Gastroesophageal sphincter (tissue), 4 donors: ENCODE results near the gene MED16. TPM values are rescaled to one million over a fixed set of nuclear protein-coding genes. Genes with fewer than 3 reads are reported as not detected.

Source experiments
- ATAC-seq: fragments of 150-250 bp; one replicate; pipeline ENCODE4 v1.9.1; 2016; ENCODE audit warnings: mild to moderate bottlenecking, moderate library complexity
- H3K27ac ChIP-seq, 4 donors: fragments of 200-600 bp; sonication (generic) in 3 of 4; 1 replicate in 3 of 4; 2 replicates in 1 of 4; pipeline ENCODE4 v1.5.1; 2016 to 2019
- H3K27me3 ChIP-seq: fragments of 200-600 bp; sonication (generic); one replicate; pipeline ENCODE4 v1.5.1; 2019
- H3K36me3 ChIP-seq, 2 donors: fragments of 200-600 bp; sonication (generic); one replicate each; pipeline ENCODE4 v1.5.1; 2019; ENCODE audit warnings: control low read depth in 1 of 2
- H3K4me1 ChIP-seq, 3 donors: fragments of 200-600 bp; sonication (generic); 1 replicate in 2 of 3; 2 replicates in 1 of 3; pipeline ENCODE4 v1.5.1; 2016 to 2019; ENCODE audit warnings: control low read depth in 2 of 3
- H3K4me3 ChIP-seq, 2 donors: fragments of 200-600 bp; sonication (generic); one replicate each; pipeline ENCODE4 v1.5.1; 2019; ENCODE audit warnings: mild to moderate bottlenecking in 1 of 2, moderate library complexity in 1 of 2
- H3K9me3 ChIP-seq, 3 donors: fragments of 200-600 bp; sonication (generic); one replicate each; pipeline ENCODE4 v1.5.1; 2017 to 2019; ENCODE audit warnings: control low read depth in 2 of 3
- CTCF ChIP-seq, 4 experiments: fragments of 200-600 bp in 2 of 4; fragments of 450-650 bp in 2 of 4; sonication (generic) in 1 of 4; IDR thresholded peaks; one replicate each; pipeline ENCODE4 v1.5.1; 2017 to 2019; ENCODE audit warnings: antibody characterized with exemption in 4 of 4, mild to moderate bottlenecking in 2 of 4, moderate library complexity in 2 of 4
- EP300 ChIP-seq: sonication (generic); formaldehyde crosslinking; IDR thresholded peaks from one replicate; pipeline ENCODE4 v1.6.1; 2017; ENCODE audit warnings: antibody characterized with exemption, mild to moderate bottlenecking
- POLR2A ChIP-seq, 2 donors: fragments of 450-650 bp; IDR thresholded peaks; one replicate each; pipeline ENCODE4 v1.6.1; 2017; ENCODE audit warnings: antibody characterized with exemption in 2 of 2, mild to moderate bottlenecking in 2 of 2, moderate library complexity in 1 of 2
- POLR2AphosphoS5 ChIP-seq: sonication (generic); formaldehyde crosslinking; IDR thresholded peaks from one replicate; pipeline ENCODE4 v1.6.1; 2017; ENCODE audit warnings: antibody characterized with exemption
- WGBS, 2 donors: methylation state at CpG; one replicate each; pipeline ENCODE4 v1.1.5; 2018; ENCODE audit warnings: low coverage in 1 of 2; 5-methylcytosine and 5-hydroxymethylcytosine counted together
- total RNA-seq, 4 donors: library from RNA; depleted of rRNA; stranded (reverse); fragments of >200 nt; gene quantifications; one replicate each; pipeline ENCODE4 v1.1.0, GENCODE V29; 2016

Gene MED16
- total RNA-seq, 4 donors from 2014 or later = 20.2 to 40.3 (median 28.1) TPM

GRCh38 chr19:919199-920050, 26.4 kb upstream of the MED16 start:
- Histone ChIP-seq H3K36me3 (no peaks in the 10 kb centered on the region), H3K9me3 (no peaks in the 10 kb centered on the region), H3K4me1 (peaks cover 0 to 66% (median 25%) of the 10 kb centered on the region in 3 donors), H3K4me3 (peak overlapping the region in 1 of 2 donors; percentile 26), H3K27me3 (peaks cover 57% of the 10 kb centered on the region), H3K27ac (no peak overlapping the region)
- no peak for ATAC-seq
- 1% methylated on average over 12 of the region's 68 CpGs; no CpG with 5 or more reads in 1 of the 2 donors for WGBS, 2 donors
- no peak for TF ChIP-seq EP300
- TF ChIP-seq POLR2AphosphoS5 = no peak
- TF ChIP-seq POLR2A (IDR thresholded peaks at IDR 0.05) = no peak
- TF ChIP-seq CTCF (IDR thresholded peaks at IDR 0.05) = no peak

DNA sequence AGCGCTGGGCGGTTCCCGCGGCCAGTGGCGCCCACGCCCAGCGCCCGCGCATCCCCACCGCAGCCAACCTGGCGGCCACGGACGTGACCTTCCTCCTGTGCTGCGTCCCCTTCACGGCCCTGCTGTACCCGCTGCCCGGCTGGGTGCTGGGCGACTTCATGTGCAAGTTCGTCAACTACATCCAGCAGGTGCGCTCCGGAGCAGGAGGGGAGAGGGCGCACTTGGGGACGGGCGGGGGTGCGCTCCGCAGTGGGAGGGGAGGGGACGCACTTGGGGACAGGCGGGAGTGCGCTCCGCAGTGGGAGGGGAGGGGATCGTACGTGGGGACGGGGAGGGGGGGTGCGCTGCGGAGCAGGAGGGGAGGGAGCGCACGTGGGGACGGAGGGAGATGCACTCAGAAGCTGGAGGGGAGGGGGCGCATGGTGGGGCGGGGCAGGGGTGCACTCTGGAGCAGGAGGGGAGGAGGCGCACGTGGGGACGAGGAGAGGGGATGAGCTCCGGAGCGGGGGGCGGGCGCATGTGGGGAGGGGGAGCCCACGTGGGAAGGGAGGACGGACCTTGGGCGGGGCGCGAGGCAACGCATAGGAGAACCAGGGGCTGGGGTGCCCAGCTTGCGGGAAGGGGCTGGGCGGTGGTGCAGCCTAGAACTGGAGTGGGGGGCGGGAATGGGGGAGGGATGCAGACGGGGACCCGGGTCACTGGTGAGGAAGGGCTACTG, 25.7 kb upstream of the MED16 start:
- no peak overlapping the region for H3K4me3 ChIP-seq
- H3K27ac ChIP-seq = no peak overlapping the region
- no peaks in the 10 kb centered on the region for H3K36me3 ChIP-seq
- ATAC-seq = no peak
- no peaks in the 10 kb centered on the region for H3K9me3 ChIP-seq
- peaks cover 0 to 65% (median 25%) of the 10 kb centered on the region in 3 donors for H3K4me1 ChIP-seq
- H3K27me3 ChIP-seq = peaks cover 57% of the 10 kb centered on the region
- no CpG with 5 or more reads among the region's 58 CpGs for WGBS, 2 donors
- TF ChIP-seq CTCF (IDR thresholded peaks at IDR 0.05) (no peak), EP300 (no peak), POLR2AphosphoS5 (no peak), POLR2A (IDR thresholded peaks at IDR 0.05) (no peak)

DNA sequence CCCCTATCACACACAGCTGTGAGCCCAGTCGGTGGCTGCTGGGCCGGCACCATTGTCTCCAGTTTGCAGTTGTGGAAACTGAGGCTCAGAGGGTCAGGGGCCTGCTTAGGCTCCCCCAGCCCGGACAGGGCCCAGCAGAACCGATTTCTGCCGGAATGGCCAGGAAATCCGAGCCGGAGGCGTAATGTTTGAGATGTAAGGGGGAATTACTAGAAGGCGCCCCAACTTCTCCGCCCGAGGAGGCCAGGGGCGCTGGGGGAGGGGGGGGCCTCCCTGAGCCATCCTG, 25.1 kb upstream of the MED16 start:
- no peaks in the 10 kb centered on the region for H3K36me3 ChIP-seq
- no peaks in the 10 kb centered on the region for H3K9me3 ChIP-seq
- no peak for ATAC-seq
- H3K4me3 ChIP-seq = no peak overlapping the region
- TF ChIP-seq CTCF (IDR thresholded peaks at IDR 0.05) (no peak), EP300 (no peak), POLR2AphosphoS5 (no peak)
- H3K4me1 ChIP-seq = peaks cover 0 to 66% (median 25%) of the 10 kb centered on the region in 3 donors
- H3K27ac ChIP-seq = no peak overlapping the region
- no CpG with 5 or more reads among the region's 12 CpGs for WGBS, 2 donors
- H3K27me3 ChIP-seq = peaks cover 57% of the 10 kb centered on the region

GRCh38 chr19:917323-918151, 24.6 kb upstream of the MED16 start, which contains the start of gene KISS1R:
Gene KISS1R (plus strand): TSS chr19:917333. CDS start chr19:917503, 170 bp downstream.
- H3K4me1 ChIP-seq = peaks cover 0 to 66% (median 25%) of the 10 kb centered on the region in 3 donors
- H3K36me3 ChIP-seq = no peaks in the 10 kb centered on the region
- no peaks in the 10 kb centered on the region for H3K9me3 ChIP-seq
- no peak within 1 kb of the TSS for H3K27ac ChIP-seq
- peaks cover 57% of the 10 kb centered on the region for H3K27me3 ChIP-seq
- H3K4me3 ChIP-seq = peak within 1 kb of the TSS in 1 of 2 donors; percentile 44
- 0% methylated on average over 10 of the region's 87 CpGs; no CpG with 5 or more reads in 1 of the 2 donors for WGBS, 2 donors
- TF ChIP-seq CTCF (IDR thresholded peaks at IDR 0.05) = peak in 2 of 4 experiments; percentile 20 to 63
- TF ChIP-seq EP300 = no peak
- no peak for TF ChIP-seq POLR2A (IDR thresholded peaks at IDR 0.05)
- no peak for TF ChIP-seq POLR2AphosphoS5
- no peak for ATAC-seq
